Stomach (tissue), 9 donors: Measurements from ENCODE around the gene DNAH11. TPM values are rescaled to one million over a fixed set of nuclear protein-coding genes. Genes with fewer than 3 reads are reported as not detected.

Source experiments
- DNase-seq, 2 donors: peaks; one replicate each; pipeline versions ENCODE4 v3.0.0 to v3.0.0-alpha.2; 2013 to 2019
- H3K27ac ChIP-seq, 5 donors: fragments of 200-600 bp in 4 of 5; sonication (generic) in 4 of 5; one replicate each; pipeline ENCODE4 v1.5.1; 2013 to 2019; ENCODE audit warnings: mild to moderate bottlenecking in 1 of 5, moderate library complexity in 1 of 5
- H3K27me3 ChIP-seq, 3 donors: fragments of 200-600 bp; sonication (generic); one replicate each; pipeline ENCODE4 v1.5.1; 2017 to 2019; ENCODE audit warnings: mixed run types in 1 of 3
- H3K36me3 ChIP-seq, 4 donors: fragments of 200-600 bp; sonication (generic); 1 replicate in 3 of 4; 2 replicates in 1 of 4; pipeline ENCODE4 v1.5.1; 2016 to 2019
- H3K4me1 ChIP-seq, 4 donors: fragments of 200-600 bp; sonication (generic); one replicate each; pipeline ENCODE4 v1.5.1; 2016 to 2019
- H3K4me3 ChIP-seq, 4 donors: fragments of 200-600 bp; sonication (generic) in 3 of 4; one replicate each; pipeline ENCODE4 v1.5.1; 2016 to 2019; ENCODE audit warnings: mild to moderate bottlenecking in 1 of 4
- H3K9me3 ChIP-seq, 4 donors: fragments of 200-600 bp; sonication (generic); one replicate each; pipeline ENCODE4 v1.5.1; 2016 to 2019
- CTCF ChIP-seq, 7 experiments: fragments of 450-650 bp in 4 of 7; fragments of 200-600 bp in 3 of 7; sonication (generic) in 3 of 7; IDR thresholded peaks; one replicate each; pipeline ENCODE4 v1.5.1; 2016 to 2019; ENCODE audit warnings: antibody characterized with exemption in 7 of 7, control low read depth in 2 of 7, mild to moderate bottlenecking in 1 of 7
- EP300 ChIP-seq: sonication (generic); formaldehyde crosslinking; IDR thresholded peaks from one replicate; pipeline ENCODE4 v1.6.1; 2017; ENCODE audit warnings: antibody characterized with exemption
- POLR2A ChIP-seq, 4 donors: fragments of 450-650 bp; IDR thresholded peaks; one replicate each; pipeline ENCODE4 v1.6.1; 2016; ENCODE audit warnings: antibody characterized with exemption in 4 of 4, control low read depth in 2 of 4, mild to moderate bottlenecking in 1 of 4, moderate library complexity in 1 of 4
- POLR2AphosphoS5 ChIP-seq, 3 donors: sonication (generic); formaldehyde crosslinking; IDR thresholded peaks; one replicate each; pipeline ENCODE4 v1.6.1; 2016; ENCODE audit warnings: antibody characterized with exemption in 3 of 3
- WGBS, 5 donors: extraction: QIAGEN DNeasy Blood & Tissue Kit in 3 of 5; methylation state at CpG; one replicate each; pipeline versions ENCODE4 v1.1.5 to v1.1.7; 2013 to 2018; 5-methylcytosine and 5-hydroxymethylcytosine counted together
- intact Hi-C: fragments of 100-400 bp; cut with DNase I; formaldehyde crosslinking; loops from one replicate; pipeline ENCODE4 v1.15.1; 2023; ENCODE audit warnings: low total_unique reads
- polyA plus RNA-seq, 3 donors: library from polyadenylated mRNA; stranded (reverse); fragments of 200-250 nt; gene quantifications; one replicate each; pipeline ENCODE4 v1.2.3, GENCODE V29; 2013
- total RNA-seq, 5 donors: library from RNA; depleted of rRNA; stranded (reverse); fragments of >200 nt; gene quantifications; one replicate each; pipeline versions ENCODE4 v1.1.0 to v1.2.3, GENCODE V29; 2014 to 2016
- donor health status: healthy with polysubstance abuse.
- donor health status: Bipolar disorder and iron deficiency.
- donor health status: healthy.

DNAH11 gene
- total and polyA plus RNA-seq, 8 donors: under 0.01 to 2.6 (median 0.45) TPM; not detected in 1

DNA sequence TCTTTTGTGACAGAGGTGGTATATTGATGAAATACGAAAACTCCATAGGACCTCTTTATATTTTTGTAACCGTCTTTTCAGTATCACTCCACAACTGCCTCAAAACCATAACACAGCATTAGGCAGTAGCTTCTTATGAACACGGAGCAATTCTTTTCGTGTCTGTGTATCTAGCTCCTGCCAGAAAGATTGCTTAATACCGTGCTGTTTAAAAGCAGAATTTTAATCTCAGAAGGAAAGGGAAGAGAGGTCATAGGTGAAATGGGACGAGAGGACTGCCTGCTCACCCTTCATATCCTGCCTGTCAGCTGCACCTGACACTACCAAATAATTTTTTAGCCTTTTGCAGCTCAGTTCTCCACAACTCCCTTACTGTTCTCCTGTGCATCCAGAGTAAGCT, 200.7 kb downstream of the DNAH11 start:
- H3K4me1 ChIP-seq: no peaks in the 10 kb centered on the region
- no peaks in the 10 kb centered on the region for H3K9me3 ChIP-seq
- no peak overlapping the region for H3K27ac ChIP-seq
- TF ChIP-seq POLR2AphosphoS5 (IDR thresholded peaks at IDR 0.05) (no peak), EP300 (no peak), POLR2A (IDR thresholded peaks at IDR 0.05) (no peak), CTCF (IDR thresholded peaks at IDR 0.05) (no peak)
- H3K36me3 ChIP-seq: no peaks in the 10 kb centered on the region
- 27 to 50% (median 36%) methylated on average over 6 of the region's 6 CpGs for WGBS, 5 donors
- intact Hi-C loops: no loop called here
- no peak overlapping the region for H3K4me3 ChIP-seq
- no peak for DNase-seq
- H3K27me3 ChIP-seq: no peaks in the 10 kb centered on the region

- H3K9me3 ChIP-seq: no peaks in the 10 kb centered on the region
- no peak overlapping the region for H3K27ac ChIP-seq
- TF ChIP-seq EP300: no peak
- no peak for TF ChIP-seq POLR2AphosphoS5 (IDR thresholded peaks at IDR 0.05)
- no peak for TF ChIP-seq CTCF (IDR thresholded peaks at IDR 0.05)
- no peak for TF ChIP-seq POLR2A (IDR thresholded peaks at IDR 0.05)
- DNase-seq: no peak
- intact Hi-C loops: no loop called here
- no peaks in the 10 kb centered on the region for H3K4me1 ChIP-seq
- 37 to 89% (median 78%) methylated on average over 1 of the region's 1 CpG for WGBS, 5 donors
- H3K4me3 ChIP-seq: no peak overlapping the region
- H3K27me3 ChIP-seq: no peaks in the 10 kb centered on the region
- no peaks in the 10 kb centered on the region for H3K36me3 ChIP-seq
These were observed 204.1 kb downstream of the DNAH11 start for GRCh38 chr7:21746949-21747348.

GRCh38 chr7:21747806-21748205, 205.0 kb downstream of the DNAH11 start:
- no peak for DNase-seq

GRCh38 chr7:21749378-21749777, 206.5 kb downstream of the DNAH11 start:
- no peak for DNase-seq
- Histone ChIP-seq H3K27me3 (no peaks in the 10 kb centered on the region), H3K4me3 (no peak overlapping the region), H3K4me1 (no peaks in the 10 kb centered on the region), H3K27ac (no peak overlapping the region), H3K36me3 (no peaks in the 10 kb centered on the region), H3K9me3 (no peaks in the 10 kb centered on the region)
- TF ChIP-seq POLR2AphosphoS5 (IDR thresholded peaks at IDR 0.05) (no peak), POLR2A (IDR thresholded peaks at IDR 0.05) (no peak), CTCF (IDR thresholded peaks at IDR 0.05) (no peak), EP300 (no peak)
- intact Hi-C loops: no loop called here
- 88 to 91% (median 89%) methylated on average over 9 of the region's 9 CpGs for WGBS, 5 donors

More at GRCh38 chr7:21747806-21748205, 205.0 kb downstream of the DNAH11 start:
- Histone ChIP-seq H3K36me3 (no peaks in the 10 kb centered on the region), H3K9me3 (no peaks in the 10 kb centered on the region), H3K4me1 (no peaks in the 10 kb centered on the region), H3K4me3 (no peak overlapping the region), H3K27me3 (no peaks in the 10 kb centered on the region), H3K27ac (no peak overlapping the region)
- intact Hi-C loops: no loop called here
- no peak for TF ChIP-seq CTCF (IDR thresholded peaks at IDR 0.05)
- TF ChIP-seq EP300: no peak
- TF ChIP-seq POLR2AphosphoS5 (IDR thresholded peaks at IDR 0.05): no peak
- no peak for TF ChIP-seq POLR2A (IDR thresholded peaks at IDR 0.05)
- 45 to 78% (median 61%) methylated on average over 2 of the region's 2 CpGs for WGBS, 5 donors
